HTERT RPE-1 (cell line): Measurements from ENCODE around the gene FAM83D.
"Not testable (repeated sequence)": the region's sequence is repeated elsewhere in the genome, so short reads cannot be mapped to it uniquely, and the experiment has no call there.

Source experiments
- in situ Hi-C: fragments of 300-500 bp; cut with MboI; formaldehyde crosslinking; loops from 4 replicates; pipeline ENCODE4 v1.14.3; 2020; ENCODE audit warnings: low sequenced_read_pairs

FAM83D gene

DNA sequence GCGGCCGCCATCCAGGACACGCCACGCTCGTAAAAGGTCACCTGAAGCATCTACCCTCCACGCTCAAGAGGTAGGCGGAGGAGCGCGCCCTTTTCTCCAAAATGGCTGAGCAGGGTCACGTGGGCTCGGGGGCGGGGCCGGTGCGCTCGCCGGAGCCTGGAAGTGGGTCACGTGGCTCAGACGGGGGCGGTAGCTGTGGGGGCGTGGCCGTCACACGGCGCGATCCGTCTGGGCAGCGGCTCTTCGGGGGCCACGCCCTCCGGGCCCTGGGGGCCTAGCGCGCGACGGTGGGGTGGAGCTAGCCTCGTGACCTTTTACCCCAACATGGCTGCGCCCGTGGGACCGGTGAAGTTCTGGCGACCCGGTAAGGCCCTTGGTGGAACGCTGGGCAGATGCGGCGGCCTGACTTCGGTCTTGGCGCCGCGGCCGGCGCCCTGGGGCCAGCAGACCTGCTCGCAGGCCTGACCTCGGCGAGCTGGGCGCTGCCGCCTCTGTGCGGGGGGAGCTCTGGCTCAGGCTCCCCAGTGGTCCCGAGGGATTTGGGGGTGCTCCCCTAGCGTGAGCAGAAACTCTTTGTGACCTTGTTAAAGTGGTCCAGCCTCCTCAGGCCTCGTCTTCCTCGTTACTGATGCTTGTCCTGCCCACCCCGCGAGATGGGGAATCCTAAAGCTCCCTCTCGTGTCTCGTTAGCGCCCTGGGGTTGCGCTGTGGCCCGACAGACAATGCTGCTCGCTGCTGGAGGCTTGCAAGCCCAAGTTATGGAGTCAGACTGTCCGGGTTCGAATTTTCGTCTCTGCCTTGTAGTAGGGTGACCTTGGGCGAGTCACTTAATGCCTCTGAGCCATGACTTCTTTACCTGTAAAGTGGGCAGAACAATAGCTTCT, 36.1 kb downstream of the FAM83D start, which contains the start of gene DHX35:
Gene DHX35, plus strand, starts transcription at position 301 of the 884 bp plus-strand sequence. Its CDS starts 24 bp downstream, at position 325.
- in situ Hi-C loops: no loop called here

DNA sequence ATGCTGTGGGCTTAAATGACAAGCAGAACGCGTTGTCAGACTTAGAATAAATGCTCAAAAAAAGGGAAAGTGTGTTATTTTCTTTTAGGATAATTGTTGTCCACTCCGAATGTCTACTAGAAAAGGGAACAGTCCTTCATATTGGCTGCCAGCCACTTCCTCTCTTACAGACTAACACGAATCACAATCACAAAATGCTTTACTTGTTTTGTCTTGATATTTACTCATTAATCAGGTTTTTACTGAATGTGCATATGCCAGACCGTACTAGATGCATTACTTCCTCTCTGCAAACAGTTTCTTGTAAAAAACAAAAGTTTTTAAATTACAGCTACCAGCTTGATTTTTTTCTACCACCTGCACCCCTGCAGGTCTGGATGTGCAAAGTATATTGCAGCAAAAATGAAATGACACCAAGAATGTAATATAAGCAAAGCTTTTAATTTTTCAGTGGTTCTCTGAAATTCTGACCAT, 36.7 kb downstream of the FAM83D start:
- in situ Hi-C loops: no loop called here

GRCh38 chr20:38963745-38964144, 37.5 kb downstream of the FAM83D start:
- in situ Hi-C loops: no loop called here

GRCh38 chr20:38965264-38965663, 39.0 kb downstream of the FAM83D start:
- in situ Hi-C loops: no loop called here

DNA sequence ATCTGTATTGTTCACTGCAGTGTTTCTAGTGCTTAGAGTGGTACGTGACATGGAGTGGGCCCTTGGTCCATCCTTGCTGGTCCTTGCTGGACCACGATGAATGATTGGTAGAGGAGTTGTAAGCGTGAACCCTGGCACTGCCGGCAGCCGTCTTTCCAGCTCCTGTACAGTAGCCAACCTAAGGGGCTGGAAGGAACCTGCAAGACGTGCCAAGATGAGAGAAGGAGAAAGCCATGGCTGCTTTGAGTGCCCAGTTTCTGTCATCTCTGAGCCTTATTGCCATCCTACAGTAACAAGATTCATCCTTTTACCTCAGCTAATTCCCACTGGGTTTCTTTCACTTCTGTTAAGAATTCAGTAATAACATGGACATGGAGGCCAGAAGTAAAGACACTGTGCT, 41.9 kb downstream of the FAM83D start:
- in situ Hi-C loops: no loop called here

DNA sequence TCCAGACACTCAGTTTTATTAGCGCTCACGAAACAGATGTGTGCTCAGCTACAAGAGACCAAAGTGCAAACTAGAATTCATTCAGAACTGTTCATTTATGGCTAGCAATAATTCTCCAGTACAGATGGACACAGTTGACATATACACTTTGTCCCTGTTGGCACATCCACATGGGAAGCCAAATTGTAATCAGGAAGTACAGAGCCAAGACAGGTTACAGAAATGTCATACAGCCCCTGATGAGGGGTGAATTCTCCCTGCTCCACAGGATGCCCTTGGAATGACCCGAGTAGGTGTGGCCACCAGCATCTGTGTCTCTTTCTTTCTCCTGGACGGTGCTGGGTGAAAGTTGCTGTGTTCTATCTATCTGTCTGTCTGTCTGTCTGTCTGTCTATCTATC, 43.5 kb downstream of the FAM83D start:
- in situ Hi-C loops: no loop called here

DNA sequence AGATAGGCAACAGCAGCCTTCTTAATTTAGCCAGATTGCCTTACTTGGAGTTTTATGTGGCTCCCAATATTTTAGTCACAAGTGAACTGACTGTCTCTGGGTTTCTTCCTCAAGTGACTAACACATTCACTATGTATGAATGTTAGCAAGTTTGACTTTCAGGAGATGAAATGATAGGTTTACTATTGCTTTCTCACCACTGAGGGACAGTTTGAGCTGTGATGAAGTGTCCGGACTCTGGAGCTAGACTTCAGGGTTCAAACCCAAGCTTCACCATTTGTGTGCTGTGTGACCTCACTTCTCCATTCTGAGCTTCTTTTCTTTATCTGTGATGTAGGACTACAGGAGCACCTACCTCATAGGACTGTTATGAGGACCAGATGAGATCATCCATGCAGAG, 44.1 kb downstream of the FAM83D start:
- in situ Hi-C loops: no loop called here

- in situ Hi-C loops: no loop called here
Measured at GRCh38 chr20:38973107-38973506, 46.9 kb downstream of the FAM83D start.

DNA sequence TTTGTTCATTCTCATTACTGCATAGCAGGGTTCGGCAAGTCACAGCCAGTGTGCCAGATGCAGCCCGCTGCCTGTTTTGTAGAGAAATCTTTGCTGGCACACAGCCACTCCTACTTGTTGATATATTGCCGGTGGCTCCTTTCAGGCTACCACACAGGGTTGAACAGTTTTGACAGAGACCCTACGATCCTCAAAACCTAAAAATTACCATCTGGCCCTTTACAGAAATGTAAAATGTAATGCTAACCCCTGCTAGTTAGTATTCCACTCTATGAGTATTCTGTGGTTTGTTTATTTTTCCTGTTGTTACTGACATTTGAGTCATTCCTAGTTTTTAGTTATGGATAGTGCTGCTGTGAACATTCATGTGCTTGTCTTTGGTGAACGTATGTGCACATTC, 47.4 kb downstream of the FAM83D start:
- in situ Hi-C loops: no loop called here

- in situ Hi-C loops: no loop called here
Measured at GRCh38 chr20:38975539-38976120, 49.4 kb downstream of the FAM83D start.

DNA sequence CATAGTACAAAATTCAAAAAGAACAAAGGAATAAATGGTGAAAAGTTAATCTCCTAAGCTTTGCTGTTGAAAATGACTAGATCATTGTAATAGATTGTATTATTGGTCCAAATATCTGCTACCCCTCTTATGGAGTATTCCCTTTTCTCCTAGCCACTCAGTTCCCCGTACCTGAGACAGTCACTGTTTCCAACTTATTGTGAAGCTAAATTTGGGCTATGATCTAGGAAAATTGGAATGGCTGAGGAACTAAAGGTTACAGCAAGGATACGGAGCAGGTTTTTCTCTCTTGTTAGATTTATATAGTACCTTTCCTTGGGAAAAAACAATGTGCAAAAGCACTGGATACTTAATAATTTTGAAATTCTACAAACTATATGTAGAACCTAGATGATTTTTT, 53.2 kb downstream of the FAM83D start:
- in situ Hi-C loops: no loop called here

DNA sequence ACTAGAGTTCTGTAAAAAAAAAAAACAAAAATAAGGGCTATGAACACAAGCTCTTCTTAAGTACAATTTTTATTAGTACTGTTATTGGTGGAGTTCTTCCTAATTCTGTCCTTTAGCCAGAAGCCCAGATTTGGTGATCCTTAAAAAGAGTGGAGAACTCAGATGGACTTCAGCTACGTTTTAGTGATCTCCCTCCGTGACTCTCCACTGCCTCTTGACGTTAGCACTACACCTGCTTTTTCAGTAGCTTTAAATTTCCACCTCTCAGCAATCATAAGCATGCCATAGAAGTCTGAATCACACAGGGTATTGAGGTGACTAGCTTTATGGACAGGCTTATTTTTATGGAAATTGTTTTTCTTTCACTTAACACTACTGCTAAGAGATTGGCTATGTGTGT, 53.6 kb downstream of the FAM83D start:
- in situ Hi-C loops: no loop called here

GRCh38 chr20:38982291-38982690, 56.1 kb downstream of the FAM83D start:
- in situ Hi-C loops: no loop called here

DNA sequence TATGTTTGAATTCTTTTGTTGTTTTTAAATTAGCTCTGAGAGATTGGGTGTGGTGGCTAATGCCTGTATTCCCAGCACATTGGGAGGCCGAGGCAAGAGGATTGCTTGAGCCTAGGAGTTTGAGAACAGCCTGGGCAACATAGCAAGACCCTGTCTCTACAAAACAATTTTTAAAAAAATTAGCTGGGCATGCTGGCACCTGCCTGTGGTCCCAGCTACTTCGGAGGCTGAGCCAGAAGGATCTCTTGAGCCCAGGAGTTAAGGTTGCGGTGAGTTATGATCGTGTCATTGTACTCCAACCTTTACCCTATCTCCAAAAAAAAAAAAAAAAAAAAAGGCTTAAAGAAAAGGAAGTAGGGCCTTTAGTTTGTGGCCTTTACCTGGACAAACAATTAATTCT, 58.8 kb downstream of the FAM83D start:
- in situ Hi-C loops: no loop called here

DNA sequence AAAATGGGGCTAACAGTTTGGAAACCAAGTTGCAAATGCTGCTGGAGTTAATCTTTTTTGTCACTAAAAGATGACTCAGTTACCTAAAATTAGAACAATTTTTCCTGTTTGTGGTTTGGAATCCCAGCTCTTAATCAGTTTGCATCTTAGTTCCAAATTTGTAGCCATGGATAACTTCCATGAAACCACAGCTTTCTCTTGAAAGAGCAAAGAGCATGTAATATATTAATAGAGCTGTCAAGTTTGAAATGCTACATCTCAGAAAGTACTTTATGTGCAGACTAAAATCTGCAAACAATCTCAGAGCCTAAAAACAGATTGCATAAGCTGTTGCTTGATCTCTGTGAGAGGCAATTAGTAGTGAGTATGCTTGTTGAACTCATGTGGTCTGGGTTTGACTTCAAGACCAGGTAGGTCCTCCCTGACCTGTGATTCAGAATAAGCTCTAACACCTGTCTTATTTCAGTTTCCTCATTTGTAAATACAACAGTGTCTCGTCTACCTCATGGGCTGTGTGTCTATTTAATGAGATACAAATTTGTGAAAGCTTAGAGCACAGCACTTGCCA, 59.5 kb downstream of the FAM83D start:
- in situ Hi-C loops: no loop called here

GRCh38 chr20:38986663-38987062, 60.4 kb downstream of the FAM83D start:
- in situ Hi-C loops: no loop called here

DNA sequence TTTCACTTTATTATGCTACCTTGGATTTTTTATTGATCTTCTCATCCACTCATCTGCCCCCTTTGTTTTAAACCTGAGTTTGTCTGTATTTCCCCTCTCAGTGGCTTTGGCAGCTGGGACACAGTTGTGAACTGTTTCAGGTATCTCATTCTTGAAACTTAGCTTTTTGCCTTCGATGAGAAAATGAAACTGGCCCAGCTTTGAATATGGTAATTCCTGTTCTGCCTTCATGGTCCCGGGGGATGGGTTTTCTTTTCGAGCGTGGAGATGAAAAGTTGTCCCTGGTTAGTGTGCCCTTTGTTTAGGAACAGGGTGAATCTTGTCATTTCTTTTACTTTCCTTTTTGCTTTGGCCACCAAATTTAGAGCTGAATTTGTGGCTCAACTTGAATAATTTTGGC, 61.6 kb downstream of the FAM83D start:
- in situ Hi-C loops: no loop called here

DNA sequence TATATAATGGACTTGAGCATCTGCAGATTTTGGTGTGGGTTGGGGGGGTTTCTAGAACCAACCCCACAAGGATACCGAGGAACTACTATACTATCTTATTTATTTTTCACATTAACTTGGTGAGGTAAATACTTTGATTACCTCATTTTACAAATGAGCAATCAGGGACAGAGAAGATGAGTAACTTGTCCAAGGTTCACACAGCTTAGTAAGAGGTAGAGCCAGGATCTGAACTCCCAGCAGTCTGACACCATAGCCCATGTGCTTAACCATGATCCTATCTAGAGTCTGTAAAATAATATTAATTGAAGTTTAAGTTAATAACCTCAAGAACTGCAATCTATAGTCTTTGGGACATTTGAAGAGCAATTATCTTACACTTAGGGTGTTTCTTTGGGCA, 64.5 kb downstream of the FAM83D start:
- in situ Hi-C loops: no loop called here

DNA sequence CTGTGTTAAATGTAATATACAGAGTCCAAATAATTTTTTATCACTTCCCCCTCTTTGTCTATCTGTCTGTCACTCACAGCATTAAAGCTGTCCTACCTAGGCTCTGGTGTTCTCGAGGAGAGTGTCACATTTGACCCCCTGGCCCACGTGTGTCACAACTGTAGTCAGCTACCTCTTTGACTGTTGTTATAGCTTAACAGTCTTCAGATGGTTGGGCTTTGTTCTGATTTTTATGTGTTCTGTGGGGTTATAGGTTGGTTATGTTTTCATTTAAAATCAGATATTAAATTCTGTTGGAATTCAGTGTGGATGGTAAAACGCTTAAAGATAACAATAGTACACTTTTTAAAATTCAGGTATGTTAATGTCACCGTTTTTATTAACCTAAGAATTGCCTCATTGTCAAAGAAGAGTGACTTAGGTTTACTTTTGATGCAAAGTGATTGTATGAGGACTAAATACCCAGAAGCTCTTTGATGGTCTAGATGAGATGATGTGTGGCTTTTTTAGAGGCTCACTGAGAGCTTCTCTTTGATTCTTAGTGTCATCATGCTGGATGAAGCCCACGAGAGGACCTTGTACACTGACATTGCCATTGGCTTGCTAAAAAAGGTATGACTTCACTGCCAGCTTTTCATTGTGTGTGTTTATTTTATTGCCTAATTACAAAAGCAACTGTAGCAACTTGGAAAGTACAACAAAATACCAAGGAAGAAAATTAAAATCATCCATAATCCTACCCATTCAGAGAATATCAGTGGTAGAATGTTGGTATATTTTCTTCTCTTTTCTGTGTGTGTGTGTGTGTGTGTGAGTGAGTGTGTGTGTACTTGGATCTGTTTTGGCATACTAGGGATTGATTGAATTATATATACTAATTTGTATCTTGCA, 65.8 kb downstream of the FAM83D start:
- in situ Hi-C loops: no loop called here

DNA sequence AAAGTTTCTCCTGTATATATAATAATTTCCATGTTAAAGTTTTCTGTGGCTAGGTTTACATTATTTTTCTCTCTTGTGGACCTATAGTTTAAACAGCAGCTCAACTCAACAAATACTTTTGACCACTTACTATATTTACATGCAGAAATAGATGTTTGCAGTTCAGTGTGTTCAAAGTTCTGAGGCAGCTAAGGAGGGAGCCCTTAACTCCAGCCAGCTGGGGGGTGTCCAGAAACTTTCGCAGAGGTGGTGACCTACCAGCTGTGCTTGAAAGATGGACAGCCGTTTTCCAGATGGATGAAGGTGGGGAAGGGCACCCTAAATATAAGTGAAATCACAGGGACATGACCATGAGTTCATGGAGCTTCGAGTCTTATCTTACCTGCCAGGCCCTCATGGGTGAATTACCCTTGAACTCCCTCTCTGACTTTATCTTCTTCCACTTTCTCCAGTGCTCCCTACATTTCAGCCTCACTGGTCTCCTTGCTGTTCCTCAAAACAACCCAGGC, 69.4 kb downstream of the FAM83D start:
- in situ Hi-C loops: no loop called here

DNA sequence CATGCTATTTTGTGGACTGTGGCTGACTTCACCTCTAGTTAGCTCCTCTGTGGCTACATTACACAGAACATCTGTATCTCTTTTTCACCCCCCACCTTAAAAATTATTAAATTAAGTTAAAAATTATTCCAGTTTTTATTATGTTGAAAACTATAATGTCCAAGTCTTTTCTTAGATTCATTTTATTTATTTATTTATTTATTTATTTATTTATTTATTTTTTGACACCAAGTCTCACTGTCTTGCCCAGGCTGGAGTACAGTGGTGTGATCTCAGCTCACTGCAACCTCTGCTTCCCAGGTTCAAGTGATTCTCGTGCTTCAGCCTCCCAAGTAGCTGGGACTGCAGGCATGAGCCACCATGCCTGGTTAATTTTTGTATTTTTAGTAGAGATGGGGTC, 70.6 kb downstream of the FAM83D start:
- in situ Hi-C loops: not testable (repeated sequence)
